ENCODE data around the gene C2CD2L. TPM values are rescaled to one million over a fixed set of nuclear protein-coding genes. Genes with fewer than 3 reads are reported as not detected.
A peak's percentile ranks its signal among the peaks of the same experiment; 100 is the strongest.

C2CD2L gene
- total RNA-seq, 4 donors from 2014 or later, result 13.2 to 107 (median 81.8) TPM

GRCh38 chr11:119089319-119089718 lies 17.8 kb upstream of the C2CD2L start:
- no peak for TF ChIP-seq CTCF (IDR thresholded peaks at IDR 0.05)
- no peak for TF ChIP-seq POLR2A (IDR thresholded peaks at IDR 0.05)
- Histone ChIP-seq H3K9me3 (no peaks in the 10 kb centered on the region), H3K4me1 (peaks cover 0 to 34% (median 13%) of the 10 kb centered on the region in 4 donors), H3K4me3 (no peak overlapping the region), H3K27me3 (no peaks in the 10 kb centered on the region), H3K36me3 (peaks cover 0 to 10% (median 0%) of the 10 kb centered on the region in 3 donors), H3K27ac (no peak overlapping the region)
- DNase-seq, result no peak

- DNase-seq, result no peak
- H3K4me3 ChIP-seq, result no peak overlapping the region
- no peaks in the 10 kb centered on the region for H3K27me3 ChIP-seq
- H3K4me1 ChIP-seq, result peaks cover 0 to 24% (median 8%) of the 10 kb centered on the region in 4 donors
- peaks cover 0 to 10% (median 0%) of the 10 kb centered on the region in 3 donors for H3K36me3 ChIP-seq
- H3K27ac ChIP-seq, result no peak overlapping the region
- TF ChIP-seq CTCF (IDR thresholded peaks at IDR 0.05), result no peak
- TF ChIP-seq POLR2A (IDR thresholded peaks at IDR 0.05), result no peak
- H3K9me3 ChIP-seq, result no peaks in the 10 kb centered on the region
These were observed 16.0 kb upstream of the C2CD2L start for GRCh38 chr11:119091178-119091577.

GRCh38 chr11:119091966-119092879 lies 14.9 kb upstream of the C2CD2L start:
- TF ChIP-seq POLR2A (IDR thresholded peaks at IDR 0.05) (no peak), CTCF (IDR thresholded peaks at IDR 0.05) (no peak)
- DNase-seq, result no peak
- peaks cover 0 to 21% (median 8%) of the 10 kb centered on the region in 4 donors for H3K4me1 ChIP-seq
- H3K9me3 ChIP-seq, result no peaks in the 10 kb centered on the region
- H3K36me3 ChIP-seq, result peaks cover 0 to 14% (median 0%) of the 10 kb centered on the region in 3 donors
- no peaks in the 10 kb centered on the region for H3K27me3 ChIP-seq
- H3K4me3 ChIP-seq, result no peak overlapping the region
- no peak overlapping the region for H3K27ac ChIP-seq

GRCh38 chr11:119092880-119093842 lies 14.0 kb upstream of the C2CD2L start:
- Histone ChIP-seq H3K4me3 (peak overlapping the region; percentile 78 to 90 (median 84)), H3K36me3 (peaks cover 0 to 23% (median 0%) of the 10 kb centered on the region in 3 donors), H3K4me1 (peaks cover 0 to 21% (median 8%) of the 10 kb centered on the region in 4 donors), H3K27ac (peak overlapping the region in 3 of 4 donors; percentile 95 to 96 (median 95)), H3K9me3 (no peaks in the 10 kb centered on the region), H3K27me3 (no peaks in the 10 kb centered on the region)
- no peak for TF ChIP-seq CTCF (IDR thresholded peaks at IDR 0.05)
- DNase-seq, result no peak
